HepG2 (cell line): Measurements from ENCODE around the gene ZNF804A. TPM values are rescaled to one million over a fixed set of nuclear protein-coding genes. Genes with fewer than 3 reads are reported as not detected.

Experiments
- CHD4 ChIP-seq: fragments of 200-600 bp; sonication (generic); IDR thresholded peaks from 2 replicates; pipeline ENCODE4 v1.7.0; 2017; ENCODE audit warnings: mild to moderate bottlenecking, low read length, borderline replicate concordance
- polyA plus RNA-seq, 8 experiments: library from polyadenylated mRNA; depleted of rRNA in 3 of 8; stranded (reverse) in 7 of 8; unstranded in 1 of 8; fragments of >200 nt; fragmentation: Illumina TruSeq in 4 of 8; extraction: Trizol in 4 of 8; gene quantifications; 2 replicates each; pipeline versions ENCODE4 v1.2.1 to v1.2.3, GENCODE V29; 2011 to 2016; ENCODE audit warnings: low read depth in 4 of 8, missing spikeins in 1 of 8, mixed read lengths in 1 of 8; ENCODE audit not compliant: insufficient read depth in 1 of 8
- total RNA-seq, 5 experiments: library from RNA; depleted of rRNA; stranded (reverse); fragments of >200 nt; fragmentation: Illumina TruSeq; extraction: Trizol; gene quantifications; 2 replicates each; pipeline ENCODE4 v1.2.3, GENCODE V29; 2016; ENCODE audit warnings: low read depth in 1 of 5
- TF ChIP-seq, protein P1 (sequence below): sonication (generic); formaldehyde crosslinking; IDR thresholded peaks from 2 replicates; pipeline ENCODE4 v1.4.0; 2020; ENCODE audit warnings: mild to moderate bottlenecking, missing genetic modification reagents, borderline replicate concordance
- TF ChIP-seq, protein P2 (sequence below): sonication (generic); formaldehyde crosslinking; IDR thresholded peaks from 2 replicates; pipeline ENCODE4 v1.8.0; 2022; ENCODE audit warnings: mild to moderate bottlenecking, missing genetic modification reagents, borderline replicate concordance
- TF ChIP-seq, protein P3 (sequence below): sonication (generic); formaldehyde crosslinking; IDR thresholded peaks from 2 replicates; pipeline ENCODE4; 2020; ENCODE audit warnings: missing genetic modification reagents, mild to moderate bottlenecking, borderline replicate concordance
- TF ChIP-seq, protein P4 (sequence below): sonication (generic); formaldehyde crosslinking; IDR thresholded peaks from 2 replicates; pipeline ENCODE4 v1.8.1; 2022; ENCODE audit warnings: low read depth, mild to moderate bottlenecking, missing genetic modification reagents
- TF ChIP-seq, protein P5 (sequence below): sonication (generic); formaldehyde crosslinking; IDR thresholded peaks from 2 replicates; pipeline ENCODE4 v1.4.0; 2020; ENCODE audit warnings: missing genetic modification reagents

ZNF804A gene
- total and polyA plus RNA-seq, 2 of the 13 experiments (the other 11 are each of a cell fraction or from before 2014, with no cell fraction given) = 0.07 to 0.09 TPM

DNA sequence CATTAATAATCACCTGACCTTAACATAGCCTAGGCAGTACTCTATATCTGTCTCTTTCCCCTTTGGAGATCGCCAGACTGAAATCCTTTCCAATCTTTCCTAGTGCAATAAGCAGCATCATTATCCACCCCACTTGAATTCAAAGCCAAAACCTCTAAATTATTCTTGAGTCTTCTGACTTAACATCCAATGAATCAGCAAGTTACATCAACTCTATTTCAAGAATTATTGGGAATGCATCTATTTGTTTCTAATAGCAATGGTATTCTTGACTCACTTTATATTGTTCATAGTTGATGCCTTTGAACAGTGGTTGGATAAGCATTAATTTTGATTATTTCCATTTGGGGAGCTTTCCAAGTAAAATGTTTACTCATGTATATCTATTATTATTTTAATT, 144.8 kb downstream of the ZNF804A start (continued):
- TF ChIP-seq, protein P1, sequence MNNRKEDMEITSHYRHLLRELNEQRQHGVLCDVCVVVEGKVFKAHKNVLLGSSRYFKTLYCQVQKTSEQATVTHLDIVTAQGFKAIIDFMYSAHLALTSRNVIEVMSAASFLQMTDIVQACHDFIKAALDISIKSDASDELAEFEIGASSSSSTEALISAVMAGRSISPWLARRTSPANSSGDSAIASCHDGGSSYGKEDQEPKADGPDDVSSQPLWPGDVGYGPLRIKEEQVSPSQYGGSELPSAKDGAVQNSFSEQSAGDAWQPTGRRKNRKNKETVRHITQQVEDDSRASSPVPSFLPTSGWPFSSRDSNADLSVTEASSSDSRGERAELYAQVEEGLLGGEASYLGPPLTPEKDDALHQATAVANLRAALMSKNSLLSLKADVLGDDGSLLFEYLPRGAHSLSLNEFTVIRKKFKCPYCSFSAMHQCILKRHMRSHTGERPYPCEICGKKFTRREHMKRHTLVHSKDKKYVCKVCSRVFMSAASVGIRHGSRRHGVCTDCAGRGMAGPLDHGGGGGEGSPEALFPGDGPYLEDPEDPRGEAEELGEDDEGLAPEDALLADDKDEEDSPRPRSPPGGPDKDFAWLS (CRISPR knock-in tag) = no peak
- TF ChIP-seq, protein P2, sequence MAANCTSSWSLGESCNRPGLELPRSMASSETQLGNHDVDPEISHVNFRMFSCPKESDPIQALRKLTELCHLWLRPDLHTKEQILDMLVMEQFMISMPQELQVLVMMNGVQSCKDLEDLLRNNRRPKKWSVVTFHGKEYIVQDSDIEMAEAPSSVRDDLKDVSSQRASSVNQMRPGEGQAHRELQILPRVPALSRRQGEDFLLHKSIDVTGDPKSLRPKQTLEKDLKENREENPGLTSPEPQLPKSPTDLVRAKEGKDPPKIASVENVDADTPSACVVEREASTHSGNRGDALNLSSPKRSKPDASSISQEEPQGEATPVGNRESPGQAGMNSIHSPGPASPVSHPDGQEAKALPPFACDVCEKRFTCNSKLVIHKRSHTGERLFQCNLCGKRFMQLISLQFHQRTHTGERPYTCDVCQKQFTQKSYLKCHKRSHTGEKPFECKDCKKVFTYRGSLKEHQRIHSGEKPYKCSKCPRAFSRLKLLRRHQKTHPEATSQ = no peak
- TF ChIP-seq, protein P3, sequence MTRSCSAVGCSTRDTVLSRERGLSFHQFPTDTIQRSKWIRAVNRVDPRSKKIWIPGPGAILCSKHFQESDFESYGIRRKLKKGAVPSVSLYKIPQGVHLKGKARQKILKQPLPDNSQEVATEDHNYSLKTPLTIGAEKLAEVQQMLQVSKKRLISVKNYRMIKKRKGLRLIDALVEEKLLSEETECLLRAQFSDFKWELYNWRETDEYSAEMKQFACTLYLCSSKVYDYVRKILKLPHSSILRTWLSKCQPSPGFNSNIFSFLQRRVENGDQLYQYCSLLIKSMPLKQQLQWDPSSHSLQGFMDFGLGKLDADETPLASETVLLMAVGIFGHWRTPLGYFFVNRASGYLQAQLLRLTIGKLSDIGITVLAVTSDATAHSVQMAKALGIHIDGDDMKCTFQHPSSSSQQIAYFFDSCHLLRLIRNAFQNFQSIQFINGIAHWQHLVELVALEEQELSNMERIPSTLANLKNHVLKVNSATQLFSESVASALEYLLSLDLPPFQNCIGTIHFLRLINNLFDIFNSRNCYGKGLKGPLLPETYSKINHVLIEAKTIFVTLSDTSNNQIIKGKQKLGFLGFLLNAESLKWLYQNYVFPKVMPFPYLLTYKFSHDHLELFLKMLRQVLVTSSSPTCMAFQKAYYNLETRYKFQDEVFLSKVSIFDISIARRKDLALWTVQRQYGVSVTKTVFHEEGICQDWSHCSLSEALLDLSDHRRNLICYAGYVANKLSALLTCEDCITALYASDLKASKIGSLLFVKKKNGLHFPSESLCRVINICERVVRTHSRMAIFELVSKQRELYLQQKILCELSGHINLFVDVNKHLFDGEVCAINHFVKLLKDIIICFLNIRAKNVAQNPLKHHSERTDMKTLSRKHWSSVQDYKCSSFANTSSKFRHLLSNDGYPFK (CRISPR knock-in tag) = no peak
- TF ChIP-seq, protein P4, sequence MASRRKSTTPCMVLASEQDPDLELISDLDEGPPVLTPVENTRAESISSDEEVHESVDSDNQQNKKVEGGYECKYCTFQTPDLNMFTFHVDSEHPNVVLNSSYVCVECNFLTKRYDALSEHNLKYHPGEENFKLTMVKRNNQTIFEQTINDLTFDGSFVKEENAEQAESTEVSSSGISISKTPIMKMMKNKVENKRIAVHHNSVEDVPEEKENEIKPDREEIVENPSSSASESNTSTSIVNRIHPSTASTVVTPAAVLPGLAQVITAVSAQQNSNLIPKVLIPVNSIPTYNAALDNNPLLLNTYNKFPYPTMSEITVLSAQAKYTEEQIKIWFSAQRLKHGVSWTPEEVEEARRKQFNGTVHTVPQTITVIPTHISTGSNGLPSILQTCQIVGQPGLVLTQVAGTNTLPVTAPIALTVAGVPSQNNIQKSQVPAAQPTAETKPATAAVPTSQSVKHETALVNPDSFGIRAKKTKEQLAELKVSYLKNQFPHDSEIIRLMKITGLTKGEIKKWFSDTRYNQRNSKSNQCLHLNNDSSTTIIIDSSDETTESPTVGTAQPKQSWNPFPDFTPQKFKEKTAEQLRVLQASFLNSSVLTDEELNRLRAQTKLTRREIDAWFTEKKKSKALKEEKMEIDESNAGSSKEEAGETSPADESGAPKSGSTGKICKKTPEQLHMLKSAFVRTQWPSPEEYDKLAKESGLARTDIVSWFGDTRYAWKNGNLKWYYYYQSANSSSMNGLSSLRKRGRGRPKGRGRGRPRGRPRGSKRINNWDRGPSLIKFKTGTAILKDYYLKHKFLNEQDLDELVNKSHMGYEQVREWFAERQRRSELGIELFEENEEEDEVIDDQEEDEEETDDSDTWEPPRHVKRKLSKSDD (CRISPR knock-in tag) = no peak
- TF ChIP-seq, protein P5, sequence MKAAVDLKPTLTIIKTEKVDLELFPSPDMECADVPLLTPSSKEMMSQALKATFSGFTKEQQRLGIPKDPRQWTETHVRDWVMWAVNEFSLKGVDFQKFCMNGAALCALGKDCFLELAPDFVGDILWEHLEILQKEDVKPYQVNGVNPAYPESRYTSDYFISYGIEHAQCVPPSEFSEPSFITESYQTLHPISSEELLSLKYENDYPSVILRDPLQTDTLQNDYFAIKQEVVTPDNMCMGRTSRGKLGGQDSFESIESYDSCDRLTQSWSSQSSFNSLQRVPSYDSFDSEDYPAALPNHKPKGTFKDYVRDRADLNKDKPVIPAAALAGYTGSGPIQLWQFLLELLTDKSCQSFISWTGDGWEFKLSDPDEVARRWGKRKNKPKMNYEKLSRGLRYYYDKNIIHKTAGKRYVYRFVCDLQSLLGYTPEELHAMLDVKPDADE = no peak
- TF ChIP-seq CHD4 = no peak
